HuH-7.5 (cell line): ENCODE data around the gene PHF13.

Experiments
- DNase-seq: peaks from one replicate; pipeline ENCODE4 v3.0.0; 2011; ENCODE audit warnings: low spot score

The PHF13 gene

DNA sequence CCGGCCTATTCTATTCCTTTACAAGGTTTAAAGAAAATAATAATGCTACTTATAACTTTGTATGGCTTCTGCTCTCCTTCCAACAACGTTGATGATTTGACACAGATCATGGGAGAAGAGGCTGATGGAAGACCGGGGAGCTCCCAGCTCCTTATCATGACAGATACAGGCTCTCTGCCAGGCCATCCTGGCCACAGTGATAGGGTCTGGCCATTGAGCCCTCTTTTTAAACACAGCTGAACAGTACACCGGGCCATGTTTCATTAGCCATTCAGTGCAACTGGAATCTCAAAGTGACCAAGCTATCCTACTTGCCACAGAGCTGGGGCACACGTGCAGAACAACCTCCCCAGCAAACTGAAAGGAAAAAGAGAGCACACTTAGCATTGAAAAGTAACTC, 53.2 kb downstream of the PHF13 start:
- DNase-seq, result no peak

DNA sequence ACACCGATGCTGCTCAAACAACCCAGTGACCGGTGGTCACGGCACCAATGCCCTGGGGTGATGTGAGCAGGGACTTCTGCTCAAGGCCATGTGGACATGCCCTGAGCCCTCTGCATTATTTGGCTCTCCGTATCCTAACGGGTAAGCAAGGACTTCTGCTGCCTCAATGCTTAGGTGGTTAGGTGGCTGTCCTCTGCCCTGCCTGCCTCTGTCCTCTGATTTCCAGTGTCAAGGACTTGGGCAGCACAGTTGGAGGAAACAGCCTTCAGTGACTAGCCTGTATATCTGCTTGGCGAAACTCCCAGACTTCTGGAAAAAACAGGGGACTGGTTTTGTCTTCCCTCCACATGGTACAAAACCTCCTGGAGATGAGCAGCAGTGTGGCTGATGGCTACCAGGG, 53.6 kb downstream of the PHF13 start:
- DNase-seq, result no peak

DNA sequence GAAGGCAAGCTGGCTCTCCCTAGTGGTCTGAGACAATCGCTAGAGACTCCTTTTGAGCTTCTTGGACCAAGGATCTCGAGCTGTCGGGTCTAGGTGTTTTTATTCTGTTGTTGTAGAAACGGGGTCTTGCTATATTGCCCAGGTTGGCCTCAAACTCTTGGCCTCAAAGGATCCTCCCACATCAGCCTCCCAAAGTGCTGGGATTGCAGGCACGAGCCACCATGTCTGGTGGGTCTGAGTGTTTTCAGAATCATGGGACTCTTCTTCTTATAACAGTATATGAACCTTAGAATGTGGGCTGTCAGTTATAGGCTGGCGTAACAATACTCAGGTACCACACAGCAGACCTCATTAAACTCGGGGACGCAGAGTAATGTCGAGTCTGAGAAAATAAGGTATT, 55.0 kb downstream of the PHF13 start:
- no peak for DNase-seq

DNA sequence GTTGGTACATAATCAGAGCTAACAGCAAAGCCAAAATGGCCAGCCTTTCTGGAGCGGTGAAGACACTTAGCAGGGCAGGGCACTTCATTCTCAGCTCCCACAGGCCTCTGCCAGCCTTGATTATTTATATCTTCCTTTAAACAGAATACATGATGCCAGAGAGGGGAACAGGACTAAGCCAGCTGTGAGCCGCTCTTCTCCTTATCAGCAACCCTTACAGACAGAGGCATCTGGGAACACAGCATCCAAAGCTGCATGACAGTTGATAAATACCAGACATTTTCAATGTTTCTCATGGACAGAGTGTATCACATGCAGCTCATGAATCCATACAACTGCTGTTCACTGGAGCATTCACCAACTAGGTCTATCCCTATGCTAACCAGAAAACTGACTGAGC, 59.0 kb downstream of the PHF13 start:
- no peak for DNase-seq
